Measurements from ENCODE around the gene RUBCN. TPM values are rescaled to one million over a fixed set of nuclear protein-coding genes. Genes with fewer than 3 reads are reported as not detected.

RUBCN gene
- polyA plus RNA-seq, 1 donor (not counting 4 experiments of a cell fraction or from before 2014, with no cell fraction given), result 8.9 TPM

- Histone ChIP-seq H3K4me2 (ENCODE audit: control insufficient read depth, extremely low read depth, insufficient read depth, low read depth, low read length) (no peak overlapping the region), H4K20me1 (ENCODE audit: control insufficient read depth, extremely low read depth, insufficient read depth, low read length) (no peaks in the 10 kb centered on the region), H3K9me1 (ENCODE audit: control insufficient read depth, extremely low read depth, insufficient read depth, low read length) (no peaks in the 10 kb centered on the region), H3K79me2 (ENCODE audit: control insufficient read depth, insufficient read depth, low read length) (no peaks in the 10 kb centered on the region), H3K36me3 (ENCODE audit: control insufficient read depth in 2 of 2, extremely low read depth in 1 of 2, insufficient read depth in 2 of 2, low read length in 2 of 2) (peaks cover 37 to 45% of the 10 kb centered on the region in 2 experiments), H3K4me3 (ENCODE audit: control insufficient read depth in 2 of 3, extremely low read depth in 1 of 3, insufficient read depth in 2 of 3, low read depth in 1 of 3, low read length in 3 of 3) (no peak overlapping the region), H3K27me3 (ENCODE audit: control insufficient read depth, extremely low read depth, insufficient read depth, low read length) (no peaks in the 10 kb centered on the region), H3K27ac (ENCODE audit: control insufficient read depth, insufficient read depth, low read length) (no peak overlapping the region), H3K9ac (ENCODE audit: control insufficient read depth, extremely low read depth, insufficient read depth, low read length) (no peak overlapping the region), H3K9me3 (ENCODE audit: control insufficient read depth, low read depth, low read length) (no peaks in the 10 kb centered on the region), H2AFZ (ENCODE audit: control insufficient read depth, low read length) (no peak overlapping the region), H3K4me1 (ENCODE audit: control insufficient read depth, extremely low read depth, insufficient read depth, low read length) (no peaks in the 10 kb centered on the region)
- DNase-seq (ENCODE audit: low read depth, low spot score) (no peak), FAIRE-seq (no peak)
- dilution Hi-C loops (cut with MboI; ENCODE audit: extremely low pct_ligation_motif_present, low sequenced_read_pairs), result no loop called here
- TF ChIP-seq EZH2 (IDR thresholded peaks at IDR 0.05; ENCODE audit: low read length), result no peak
- TF ChIP-seq CTCF (optimal IDR thresholded peaks at IDR 0.05 in 1 of 3, IDR thresholded peaks at IDR 0.05 in 1 of 3, conservative IDR thresholded peaks at IDR 0.05 in 1 of 3; ENCODE audit: extremely low read depth in 1 of 3, insufficient read depth in 2 of 3, low read length in 3 of 3), result no peak
Observed at GRCh38 chr3:197697355-197697754, 39.3 kb downstream of the RUBCN start.

- H4K20me1 ChIP-seq (ENCODE audit: control insufficient read depth, extremely low read depth, insufficient read depth, low read length), result no peaks in the 10 kb centered on the region
- H3K36me3 ChIP-seq (ENCODE audit: control insufficient read depth in 2 of 2, extremely low read depth in 1 of 2, insufficient read depth in 2 of 2, low read length in 2 of 2), result peaks cover 32 to 53% of the 10 kb centered on the region in 2 experiments
Observed at GRCh38 chr3:197694251-197694650, 42.5 kb downstream of the RUBCN start.

More at GRCh38 chr3:197694251-197694650, 42.5 kb downstream of the RUBCN start:
- H3K4me3 ChIP-seq (ENCODE audit: control insufficient read depth in 2 of 3, extremely low read depth in 1 of 3, insufficient read depth in 2 of 3, low read depth in 1 of 3, low read length in 3 of 3), result no peak overlapping the region
- H3K4me1 ChIP-seq (ENCODE audit: control insufficient read depth, extremely low read depth, insufficient read depth, low read length), result no peaks in the 10 kb centered on the region
- H3K79me2 ChIP-seq (ENCODE audit: control insufficient read depth, insufficient read depth, low read length), result no peaks in the 10 kb centered on the region
- dilution Hi-C loops (cut with MboI; ENCODE audit: extremely low pct_ligation_motif_present, low sequenced_read_pairs), result no loop called here
- no peak overlapping the region for H3K27ac ChIP-seq (ENCODE audit: control insufficient read depth, insufficient read depth, low read length)
- no peak overlapping the region for H2AFZ ChIP-seq (ENCODE audit: control insufficient read depth, low read length)
- H3K4me2 ChIP-seq (ENCODE audit: control insufficient read depth, extremely low read depth, insufficient read depth, low read depth, low read length), result no peak overlapping the region
- no peaks in the 10 kb centered on the region for H3K9me1 ChIP-seq (ENCODE audit: control insufficient read depth, extremely low read depth, insufficient read depth, low read length)
- TF ChIP-seq EZH2 (IDR thresholded peaks at IDR 0.05; ENCODE audit: low read length), result no peak
- no peak for TF ChIP-seq CTCF (optimal IDR thresholded peaks at IDR 0.05 in 1 of 3, IDR thresholded peaks at IDR 0.05 in 1 of 3, conservative IDR thresholded peaks at IDR 0.05 in 1 of 3; ENCODE audit: extremely low read depth in 1 of 3, insufficient read depth in 2 of 3, low read length in 3 of 3)
- FAIRE-seq (no peak), DNase-seq (ENCODE audit: low read depth, low spot score) (no peak)
- H3K9me3 ChIP-seq (ENCODE audit: control insufficient read depth, low read depth, low read length), result no peaks in the 10 kb centered on the region
- no peaks in the 10 kb centered on the region for H3K27me3 ChIP-seq (ENCODE audit: control insufficient read depth, extremely low read depth, insufficient read depth, low read length)
- no peak overlapping the region for H3K9ac ChIP-seq (ENCODE audit: control insufficient read depth, extremely low read depth, insufficient read depth, low read length)
